ENCODE results near the gene ABCA7.

The ABCA7 gene

DNA sequence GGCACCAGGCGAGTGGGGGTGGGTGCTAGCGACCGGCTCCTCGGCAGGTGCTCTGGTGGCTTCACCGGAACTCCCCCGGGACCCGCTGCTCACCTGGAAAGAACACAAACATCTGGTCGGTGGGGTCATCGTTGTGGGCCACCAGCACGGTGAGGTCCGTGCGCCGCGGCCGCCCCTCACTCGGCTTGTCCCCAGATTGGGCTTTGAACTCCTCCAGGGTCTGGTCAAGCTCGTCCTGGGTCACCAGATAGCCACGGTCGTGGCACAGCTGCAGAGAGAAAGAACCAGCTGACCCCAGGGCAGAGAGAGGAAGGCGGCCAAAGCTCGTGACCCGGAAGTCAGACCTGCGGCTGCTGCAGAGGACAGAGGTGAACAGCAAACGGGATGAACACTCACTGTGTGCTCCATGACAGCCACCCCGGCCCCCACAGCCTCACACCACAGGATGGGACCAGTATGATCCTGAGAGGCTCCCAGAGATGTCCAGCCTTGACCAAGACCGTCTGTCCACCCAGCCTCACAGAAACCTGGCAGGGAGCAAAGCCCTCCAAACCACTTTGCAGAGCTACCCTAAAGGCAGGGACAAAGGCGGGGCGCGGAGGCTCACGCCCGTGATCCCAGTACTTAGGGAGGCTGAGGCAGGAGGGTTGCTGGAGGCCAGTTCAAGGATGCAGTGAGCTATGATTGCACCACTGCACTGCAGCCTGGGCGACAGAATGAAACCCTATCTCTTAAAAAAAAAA is 54.1 kb downstream of the ABCA7 start:
- ATAC-seq (replicated peaks; ENCODE audit: extremely low read depth, poor library complexity, severe bottlenecking) (no peak), DNase-seq (ENCODE audit: low spot score in 2 of 2) (no peak)
- Mint-ChIP-seq H3K4me1 (peaks cover 34% of the 10 kb centered on the region), H3K4me3 (peak overlapping the region; percentile 95), H3K9me3 (no peaks in the 10 kb centered on the region), H3K27me3 (no peaks in the 10 kb centered on the region), H3K36me3 (ENCODE audit: insufficient read depth) (peaks cover 47% of the 10 kb centered on the region), H3K27ac (ENCODE audit: low read depth) (peak overlapping the region; percentile 85)

DNA sequence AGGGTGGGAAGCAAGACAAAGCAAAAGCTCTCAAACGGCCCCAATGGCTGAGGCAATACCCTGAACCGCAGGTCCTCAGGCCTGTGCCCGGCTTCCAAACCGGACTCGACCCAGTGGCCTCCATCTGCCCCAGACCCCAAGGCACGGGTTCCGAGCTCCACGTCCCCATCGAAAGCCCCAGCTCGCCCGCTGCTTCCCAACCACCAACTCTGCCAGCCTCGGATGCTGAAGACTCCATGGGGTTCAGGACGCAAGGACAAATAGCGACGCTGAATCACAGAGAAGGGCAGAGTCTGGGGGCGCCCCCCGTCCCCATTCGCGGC is 54.7 kb downstream of the ABCA7 start:
- Mint-ChIP-seq H3K4me3 (peak overlapping the region; percentile 95), H3K27ac (ENCODE audit: low read depth) (peak overlapping the region; percentile 85), H3K4me1 (peaks cover 34% of the 10 kb centered on the region), H3K27me3 (no peaks in the 10 kb centered on the region), H3K9me3 (no peaks in the 10 kb centered on the region), H3K36me3 (ENCODE audit: insufficient read depth) (peaks cover 40% of the 10 kb centered on the region)
- peak; percentile 7 for ATAC-seq (replicated peaks; ENCODE audit: extremely low read depth, poor library complexity, severe bottlenecking)
- DNase-seq (ENCODE audit: low spot score in 2 of 2), result no peak

DNA sequence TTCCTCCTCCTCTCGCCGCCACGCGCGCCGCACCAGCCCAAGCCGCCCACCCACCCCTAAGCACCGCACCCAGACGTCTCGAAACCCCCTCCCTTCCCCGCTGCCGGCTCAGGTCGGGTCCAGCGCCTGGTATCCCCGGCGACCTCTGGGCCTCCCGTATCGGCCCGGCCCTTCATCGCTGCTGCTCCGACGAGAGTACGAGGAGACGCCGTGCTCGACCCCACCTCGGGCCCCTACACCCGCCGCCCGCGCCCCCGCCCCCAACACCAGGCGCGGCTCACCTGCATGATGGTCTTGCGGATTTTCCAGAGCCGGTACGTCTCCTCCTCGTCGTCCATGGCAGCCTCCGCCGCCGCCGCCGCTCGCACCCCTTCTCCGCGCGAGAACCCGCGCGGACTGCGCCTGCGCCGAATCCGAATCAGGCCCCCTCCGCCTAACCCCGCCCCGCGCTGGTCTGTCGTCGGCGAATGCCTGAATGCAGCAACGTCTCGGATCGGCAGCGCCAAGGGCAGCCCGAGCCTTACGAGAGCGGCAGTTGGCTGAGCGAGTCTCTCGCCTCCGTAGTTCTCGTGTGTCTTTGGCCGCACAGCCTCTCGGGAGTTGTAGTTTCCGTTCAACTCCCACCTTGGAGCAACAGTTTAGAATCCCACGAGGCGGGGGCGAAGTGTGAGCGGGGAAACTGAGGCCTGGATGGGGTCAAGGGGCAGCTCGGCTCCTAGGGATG is 55.2 kb downstream of the ABCA7 start, which contains the start of gene POLR2E:
Gene POLR2E, minus strand, starts transcription at position 398 of the 724 bp plus-strand sequence. Its CDS starts 60 bp downstream, at position 338.
- Mint-ChIP-seq H3K9me3 (no peaks in the 10 kb centered on the region), H3K27ac (ENCODE audit: low read depth) (peak within 1 kb of the TSS; percentile 85), H3K36me3 (ENCODE audit: insufficient read depth) (peaks cover 38% of the 10 kb centered on the region), H3K27me3 (no peaks in the 10 kb centered on the region), H3K4me1 (peaks cover 39% of the 10 kb centered on the region), H3K4me3 (peak within 1 kb of the TSS; percentile 95)
- ATAC-seq (replicated peaks; ENCODE audit: extremely low read depth, poor library complexity, severe bottlenecking) (peak; percentile 95), DNase-seq (ENCODE audit: low spot score in 2 of 2) (peak; percentile 98 to 99)

DNA sequence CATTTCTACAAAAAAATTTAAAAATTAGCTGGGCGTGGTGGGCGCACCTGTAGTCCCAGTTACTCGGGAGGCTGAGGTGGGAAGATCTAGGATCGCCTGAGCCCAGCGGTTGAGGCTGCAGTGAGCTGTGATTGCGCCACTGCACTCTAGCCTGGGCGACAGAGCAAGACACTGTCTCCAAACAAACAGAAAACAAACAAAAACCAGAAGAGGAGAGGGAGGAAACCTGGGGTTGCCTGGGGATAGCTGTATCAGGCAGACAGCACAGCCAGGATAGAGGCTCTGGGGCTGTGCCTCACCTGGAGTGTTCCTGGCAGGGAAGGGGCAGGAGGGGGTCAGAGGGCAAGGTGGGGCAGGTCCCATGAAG is 57.9 kb downstream of the ABCA7 start:
- Mint-ChIP-seq H3K9me3 (no peaks in the 10 kb centered on the region), H3K27ac (ENCODE audit: low read depth) (no peak overlapping the region), H3K4me3 (no peak overlapping the region), H3K27me3 (no peaks in the 10 kb centered on the region), H3K4me1 (peaks cover 44% of the 10 kb centered on the region), H3K36me3 (ENCODE audit: insufficient read depth) (peaks cover 22% of the 10 kb centered on the region)
- ATAC-seq (replicated peaks; ENCODE audit: extremely low read depth, poor library complexity, severe bottlenecking) (no peak), DNase-seq (ENCODE audit: low spot score in 2 of 2) (no peak)

DNA sequence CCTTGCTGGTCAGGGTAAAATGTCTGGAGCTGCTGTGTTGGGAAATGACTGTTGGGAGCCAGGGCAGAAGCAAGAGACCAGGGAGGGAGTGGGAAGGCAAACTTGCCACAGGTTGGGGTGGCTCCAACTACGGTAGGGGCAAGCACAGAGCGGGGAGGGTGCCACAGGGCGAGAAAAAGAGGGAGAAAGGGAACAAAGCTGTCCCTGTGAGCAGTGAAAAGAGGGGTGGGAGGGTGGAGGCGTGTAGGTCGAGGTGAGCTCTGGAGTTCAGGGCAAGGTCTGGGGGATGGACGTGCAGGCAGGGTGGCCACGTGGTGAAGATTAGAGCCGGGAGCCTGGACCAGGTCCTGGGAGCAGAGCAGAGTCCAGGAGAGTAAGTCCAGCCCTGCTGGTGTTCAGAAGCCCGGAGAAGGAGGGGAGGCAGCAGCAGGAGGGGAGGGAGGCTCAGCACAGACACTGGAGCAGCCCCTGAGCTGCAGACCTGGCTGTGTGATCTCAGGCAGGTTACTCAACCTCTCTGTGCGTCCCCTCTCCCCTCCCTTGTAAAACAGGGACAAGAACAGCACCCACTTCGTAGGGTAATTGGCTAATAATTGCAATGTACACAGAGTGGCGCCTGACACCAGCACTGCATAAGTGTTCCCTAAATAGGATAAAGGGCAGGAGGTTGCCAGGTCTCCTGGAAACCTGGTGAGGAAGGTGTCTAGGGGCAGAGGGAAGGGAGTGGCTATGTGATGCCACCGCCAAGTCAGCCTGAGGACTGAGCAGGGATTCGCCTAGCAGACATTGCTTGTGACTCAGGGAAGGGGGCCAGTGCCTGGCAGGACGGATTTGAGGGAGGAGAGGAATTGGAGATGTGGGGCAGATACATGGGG is 58.5 kb downstream of the ABCA7 start:
- ATAC-seq (replicated peaks; ENCODE audit: extremely low read depth, poor library complexity, severe bottlenecking), result no peak
- peaks cover 23% of the 10 kb centered on the region for H3K36me3 Mint-ChIP-seq (ENCODE audit: insufficient read depth)
- no peak for DNase-seq (ENCODE audit: low spot score in 2 of 2)
- H3K27ac Mint-ChIP-seq (ENCODE audit: low read depth), result no peak overlapping the region
- H3K4me3 Mint-ChIP-seq, result no peak overlapping the region
- H3K4me1 Mint-ChIP-seq, result peaks cover 47% of the 10 kb centered on the region
- H3K27me3 Mint-ChIP-seq, result no peaks in the 10 kb centered on the region
- no peaks in the 10 kb centered on the region for H3K9me3 Mint-ChIP-seq

DNA sequence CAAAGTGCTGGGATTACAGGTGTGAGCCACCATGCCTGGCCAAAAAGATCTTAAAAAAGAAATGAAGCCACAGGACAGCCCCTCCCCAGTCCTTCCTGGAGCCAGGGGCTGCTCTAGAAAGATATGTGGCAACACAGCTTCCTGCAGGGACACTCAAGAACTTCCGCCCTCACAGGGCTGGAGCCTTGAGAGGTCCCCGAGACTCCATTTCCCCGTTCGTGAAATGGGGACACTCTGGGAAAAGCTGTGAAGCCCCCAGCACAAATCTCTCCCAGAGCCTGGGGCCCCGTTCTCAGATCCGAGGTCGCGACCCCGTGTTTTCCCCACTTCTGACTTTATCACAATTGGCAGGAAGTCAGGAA is 61.4 kb downstream of the ABCA7 start:
- H3K27ac Mint-ChIP-seq (ENCODE audit: low read depth), result no peak overlapping the region
- no peak for DNase-seq (ENCODE audit: low spot score in 2 of 2)
- H3K27me3 Mint-ChIP-seq, result no peaks in the 10 kb centered on the region
- H3K4me3 Mint-ChIP-seq, result no peak overlapping the region
- peaks cover 22% of the 10 kb centered on the region for H3K4me1 Mint-ChIP-seq
- no peaks in the 10 kb centered on the region for H3K9me3 Mint-ChIP-seq
- no peak for ATAC-seq (replicated peaks; ENCODE audit: extremely low read depth, poor library complexity, severe bottlenecking)
- peaks cover 25% of the 10 kb centered on the region for H3K36me3 Mint-ChIP-seq (ENCODE audit: insufficient read depth)

DNA sequence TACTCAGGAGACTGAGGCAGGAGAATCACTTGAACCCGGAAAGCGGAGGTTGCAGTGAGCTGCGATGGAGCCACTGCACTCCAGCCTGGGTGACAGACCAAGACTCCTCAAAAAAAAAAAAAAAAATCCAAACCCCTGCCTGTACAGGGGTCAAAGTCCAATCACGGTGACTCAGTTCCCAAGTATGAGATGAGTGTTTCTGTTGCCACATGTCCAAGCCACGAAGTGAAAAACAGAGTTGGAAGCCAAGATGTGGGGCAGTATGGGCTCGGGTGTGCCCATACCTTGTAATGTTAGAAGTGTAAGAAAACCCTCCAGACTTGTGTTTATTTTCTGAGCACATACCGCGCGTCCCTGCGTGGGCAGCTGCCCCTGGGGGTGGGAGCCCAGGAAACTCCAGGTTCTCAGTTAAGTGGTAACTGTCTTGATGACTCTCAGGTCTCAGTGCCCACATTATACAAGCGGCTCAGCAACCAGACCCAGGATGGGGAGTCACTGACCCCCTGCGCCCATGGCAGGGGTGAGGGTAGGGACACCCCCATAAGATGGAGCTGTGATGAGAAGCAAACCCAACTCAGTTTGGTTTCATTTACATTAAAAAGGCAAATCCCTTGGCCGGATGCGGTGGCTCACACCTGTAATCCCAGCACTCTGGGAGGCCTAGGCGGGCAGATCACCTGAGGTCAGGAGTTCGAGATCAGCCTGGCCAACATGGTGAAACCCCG is 62.7 kb downstream of the ABCA7 start:
- H3K27me3 Mint-ChIP-seq, result no peaks in the 10 kb centered on the region
- peaks cover 22% of the 10 kb centered on the region for H3K4me1 Mint-ChIP-seq
- no peak for DNase-seq (ENCODE audit: low spot score in 2 of 2)
- peaks cover 33% of the 10 kb centered on the region for H3K36me3 Mint-ChIP-seq (ENCODE audit: insufficient read depth)
- no peaks in the 10 kb centered on the region for H3K9me3 Mint-ChIP-seq
- H3K27ac Mint-ChIP-seq (ENCODE audit: low read depth), result peak overlapping the region; percentile 84
- no peak for ATAC-seq (replicated peaks; ENCODE audit: extremely low read depth, poor library complexity, severe bottlenecking)
- H3K4me3 Mint-ChIP-seq, result peak overlapping the region; percentile 66

DNA sequence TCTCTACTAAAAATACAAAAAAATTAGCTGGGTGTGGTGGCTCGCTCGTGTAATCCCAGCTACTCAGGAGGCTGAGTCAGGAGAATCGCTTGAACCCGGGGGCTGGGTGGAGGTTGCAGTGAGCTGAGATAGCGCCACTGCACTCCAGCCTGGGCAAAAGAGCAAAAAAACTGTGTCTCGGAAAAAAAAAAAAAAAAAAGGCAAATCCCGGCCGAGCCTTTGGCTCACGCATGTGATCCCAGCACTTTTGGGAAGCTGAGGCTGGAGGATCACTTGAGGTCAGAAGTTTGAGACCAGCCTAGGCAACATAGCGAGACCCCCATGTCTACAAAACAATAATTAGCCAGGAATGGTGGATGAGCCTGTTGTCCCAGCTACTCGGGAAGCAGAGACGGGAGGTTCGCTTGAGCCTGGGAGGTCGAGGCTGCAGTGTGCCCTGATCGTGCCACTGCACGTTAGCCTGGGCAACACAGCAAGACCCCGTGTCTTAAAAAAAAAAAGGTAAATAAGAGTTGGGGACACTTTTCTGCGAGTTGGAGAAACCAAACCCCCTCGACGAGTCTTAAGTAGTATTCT is 63.3 kb downstream of the ABCA7 start:
- Mint-ChIP-seq H3K9me3 (no peaks in the 10 kb centered on the region), H3K27me3 (no peaks in the 10 kb centered on the region), H3K4me1 (peaks cover 22% of the 10 kb centered on the region), H3K27ac (ENCODE audit: low read depth) (peak overlapping the region; percentile 84), H3K4me3 (peak overlapping the region; percentile 66), H3K36me3 (ENCODE audit: insufficient read depth) (peaks cover 30% of the 10 kb centered on the region)
- DNase-seq (ENCODE audit: low spot score in 2 of 2), result no peak
- no peak for ATAC-seq (replicated peaks; ENCODE audit: extremely low read depth, poor library complexity, severe bottlenecking)

DNA sequence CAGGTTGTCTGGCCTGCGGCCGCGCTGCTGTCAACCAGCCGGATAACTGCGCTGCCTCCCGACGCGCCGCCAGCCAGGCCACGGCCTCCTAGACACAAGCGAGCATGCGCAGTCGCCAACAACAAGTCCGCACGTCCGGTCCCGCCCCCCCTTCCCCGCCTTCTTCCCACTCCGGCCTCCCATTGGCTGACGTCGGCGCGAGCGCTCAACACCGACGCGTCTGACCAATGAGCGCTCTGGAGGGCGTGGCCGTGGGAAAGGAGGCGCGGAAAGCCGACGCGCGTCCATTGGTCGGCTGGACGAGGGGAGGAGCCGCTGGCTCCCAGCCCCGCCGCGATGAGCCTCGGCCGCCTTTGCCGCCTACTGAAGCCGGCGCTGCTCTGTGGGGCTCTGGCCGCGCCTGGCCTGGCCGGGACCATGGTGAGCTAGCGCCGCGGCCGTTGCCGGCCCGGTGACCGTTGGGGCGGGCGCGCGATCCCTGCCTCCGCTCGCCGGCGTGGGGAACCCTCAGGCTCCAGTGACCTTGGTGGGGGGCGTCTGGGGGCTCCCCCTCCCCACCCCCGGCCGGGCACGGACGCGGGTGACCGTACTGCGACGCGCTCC is 63.9 kb downstream of the ABCA7 start, which contains the start of gene GPX4:
Gene GPX4, plus strand, starts transcription at position 287 of the 603 bp plus-strand sequence. Its CDS starts 50 bp downstream, at position 337.
- DNase-seq (ENCODE audit: low spot score in 2 of 2) (peak; percentile 91 to 96), ATAC-seq (replicated peaks; ENCODE audit: extremely low read depth, poor library complexity, severe bottlenecking) (peak; percentile 89)
- peaks cover 18% of the 10 kb centered on the region for H3K4me1 Mint-ChIP-seq
- peaks cover 31% of the 10 kb centered on the region for H3K36me3 Mint-ChIP-seq (ENCODE audit: insufficient read depth)
- no peaks in the 10 kb centered on the region for H3K9me3 Mint-ChIP-seq
- H3K27me3 Mint-ChIP-seq, result no peaks in the 10 kb centered on the region
- peak within 1 kb of the TSS; percentile 84 for H3K27ac Mint-ChIP-seq (ENCODE audit: low read depth)
- peak within 1 kb of the TSS; percentile 66 for H3K4me3 Mint-ChIP-seq

DNA sequence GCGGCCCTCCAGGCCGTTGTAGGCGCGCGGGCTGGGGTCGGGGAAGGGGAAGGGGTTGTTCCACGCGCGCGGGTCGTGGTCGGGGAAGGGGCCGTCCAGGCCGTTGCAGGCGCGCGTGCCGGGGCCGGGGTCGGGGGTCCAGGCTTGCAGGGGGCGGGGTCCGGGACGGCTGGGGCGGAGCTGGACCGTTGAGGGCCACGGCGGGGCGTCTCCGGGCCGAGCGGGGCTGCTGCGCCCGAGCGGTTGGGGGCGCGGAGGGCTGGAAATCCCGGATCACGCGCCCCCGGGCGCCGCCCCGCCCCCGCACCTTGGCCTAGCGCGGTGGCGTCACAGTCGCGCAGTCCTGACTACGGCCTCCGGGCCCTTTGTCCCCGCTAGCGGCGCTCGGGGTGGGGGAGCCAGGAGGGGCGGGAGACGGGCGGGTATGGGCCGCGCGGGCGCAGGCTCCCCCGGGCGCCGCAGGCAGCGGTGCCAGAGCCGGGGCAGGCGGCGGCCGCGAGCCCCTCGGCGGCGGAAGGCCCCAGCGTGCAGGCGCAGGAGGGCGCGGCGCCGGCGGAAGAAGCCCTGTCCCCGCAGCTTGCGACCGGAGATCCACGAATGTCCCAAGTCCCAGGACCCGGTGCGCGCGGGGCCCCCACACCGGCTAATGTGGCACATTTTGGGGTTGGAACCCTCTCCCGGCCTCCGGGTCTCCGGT is 64.6 kb downstream of the ABCA7 start:
- Mint-ChIP-seq H3K27ac (ENCODE audit: low read depth) (peak overlapping the region; percentile 65), H3K4me1 (peaks cover 17% of the 10 kb centered on the region), H3K27me3 (no peaks in the 10 kb centered on the region), H3K9me3 (no peaks in the 10 kb centered on the region), H3K36me3 (ENCODE audit: insufficient read depth) (peaks cover 31% of the 10 kb centered on the region), H3K4me3 (peak overlapping the region; percentile 66)
- ATAC-seq (replicated peaks; ENCODE audit: extremely low read depth, poor library complexity, severe bottlenecking) (peak; percentile 48), DNase-seq (ENCODE audit: low spot score in 2 of 2) (peak; percentile 50 to 59)

All from central memory CD8-positive, alpha-beta T cell (primary cell).